ENCODE measurements around the gene RERE. TPM values are rescaled to one million over a fixed set of nuclear protein-coding genes. Genes with fewer than 3 reads are reported as not detected.

The RERE gene
- total RNA-seq, 2 donors from 2014 or later, result 207 to 322 TPM

- Histone ChIP-seq H3K27ac (no peak overlapping the region), H3K4me1 (replicated peaks) (peaks cover 17% of the 10 kb centered on the region), H3K4me3 (no peak overlapping the region), H3K36me3 (no peaks in the 10 kb centered on the region), H3K27me3 (replicated peaks; ENCODE audit: insufficient read depth) (no peaks in the 10 kb centered on the region), H3K9me3 (no peaks in the 10 kb centered on the region)
- intact Hi-C loops (cut with DNase I), result no loop called here
- no peak for DNase-seq (ENCODE audit: low spot score)
- no peak for TF ChIP-seq CTCF (IDR thresholded peaks at IDR 0.05)
- TF ChIP-seq POLR2A (IDR thresholded peaks at IDR 0.05), result no peak
- TF ChIP-seq POLR2AphosphoS5 (IDR thresholded peaks at IDR 0.05), result no peak
- WGBS, result 73% methylated on average over 3 of the region's 3 CpGs
Observed at GRCh38 chr1:8646996-8647395, 170.4 kb downstream of the RERE start.

GRCh38 chr1:8646189-8646588 is 171.3 kb downstream of the RERE start:
- H3K27me3 ChIP-seq (replicated peaks; ENCODE audit: insufficient read depth), result no peaks in the 10 kb centered on the region
- no peaks in the 10 kb centered on the region for H3K9me3 ChIP-seq
- no peak overlapping the region for H3K27ac ChIP-seq
- no peak for DNase-seq (ENCODE audit: low spot score)
- peaks cover 16% of the 10 kb centered on the region for H3K4me1 ChIP-seq (replicated peaks)
- TF ChIP-seq CTCF (IDR thresholded peaks at IDR 0.05) (no peak), POLR2A (IDR thresholded peaks at IDR 0.05) (no peak), POLR2AphosphoS5 (IDR thresholded peaks at IDR 0.05) (no peak)
- no peak overlapping the region for H3K4me3 ChIP-seq
- no peaks in the 10 kb centered on the region for H3K36me3 ChIP-seq
- WGBS, result 91% methylated on average over 6 of the region's 6 CpGs
- intact Hi-C loops (cut with DNase I), result no loop called here

GRCh38 chr1:8643542-8644536 is 173.6 kb downstream of the RERE start:
- peaks cover 14% of the 10 kb centered on the region for H3K4me1 ChIP-seq (replicated peaks)
- H3K36me3 ChIP-seq, result no peaks in the 10 kb centered on the region
- H3K27ac ChIP-seq, result peak overlapping the region in 1 of 2 donors; percentile 32
- H3K4me3 ChIP-seq, result no peak overlapping the region
- peak; percentile 39 for DNase-seq (ENCODE audit: low spot score)
- TF ChIP-seq POLR2AphosphoS5 (IDR thresholded peaks at IDR 0.05) (peak; percentile 73), POLR2A (IDR thresholded peaks at IDR 0.05) (no peak)
- no peaks in the 10 kb centered on the region for H3K9me3 ChIP-seq
- 74% methylated on average over 6 of the region's 6 CpGs for WGBS
- no peaks in the 10 kb centered on the region for H3K27me3 ChIP-seq (replicated peaks; ENCODE audit: insufficient read depth)
- intact Hi-C loops (cut with DNase I), result no loop called here

DNA sequence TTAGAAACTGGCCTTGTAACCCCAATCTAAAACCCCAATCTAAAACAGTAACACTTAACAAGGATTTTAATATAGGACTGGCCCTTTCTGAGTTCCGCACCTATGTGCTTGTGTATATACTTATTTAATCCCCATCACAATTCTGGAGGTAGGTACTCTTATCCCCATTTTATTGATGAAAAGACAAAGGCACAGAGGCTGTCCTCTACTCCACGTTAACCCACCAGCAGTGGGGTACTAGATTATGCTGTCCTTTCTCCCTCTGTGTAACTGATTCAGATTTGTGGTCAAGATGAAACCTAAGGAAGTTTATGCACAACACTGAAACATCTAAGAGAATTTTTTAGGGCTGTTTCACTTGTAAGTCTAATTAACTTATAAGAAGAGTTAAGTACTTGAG is 175.3 kb downstream of the RERE start:
- intact Hi-C loops (cut with DNase I), result no loop called here
- WGBS, result 97% methylated on average over 2 of the region's 2 CpGs
- Histone ChIP-seq H3K36me3 (no peaks in the 10 kb centered on the region), H3K9me3 (no peaks in the 10 kb centered on the region), H3K4me1 (replicated peaks) (peaks cover 14% of the 10 kb centered on the region), H3K4me3 (no peak overlapping the region), H3K27me3 (replicated peaks; ENCODE audit: insufficient read depth) (no peaks in the 10 kb centered on the region), H3K27ac (no peak overlapping the region)
- no peak for TF ChIP-seq POLR2A (IDR thresholded peaks at IDR 0.05)
- TF ChIP-seq CTCF (IDR thresholded peaks at IDR 0.05), result no peak
- no peak for TF ChIP-seq POLR2AphosphoS5 (IDR thresholded peaks at IDR 0.05)
- DNase-seq (ENCODE audit: low spot score), result no peak

- no peak for TF ChIP-seq POLR2AphosphoS5 (IDR thresholded peaks at IDR 0.05)
- no peak for TF ChIP-seq POLR2A (IDR thresholded peaks at IDR 0.05)
- no peak for TF ChIP-seq CTCF (IDR thresholded peaks at IDR 0.05)
Observed at GRCh38 chr1:8641377-8641997, 176.0 kb downstream of the RERE start.

More at GRCh38 chr1:8641377-8641997, 176.0 kb downstream of the RERE start:
- no peak for DNase-seq (ENCODE audit: low spot score)
- H3K4me3 ChIP-seq, result no peak overlapping the region
- no peaks in the 10 kb centered on the region for H3K9me3 ChIP-seq
- intact Hi-C loops (cut with DNase I), result no loop called here
- no peaks in the 10 kb centered on the region for H3K36me3 ChIP-seq
- peaks cover 9% of the 10 kb centered on the region for H3K4me1 ChIP-seq (replicated peaks)
- no peak overlapping the region for H3K27ac ChIP-seq
- WGBS, result 70% methylated on average over 3 of the region's 3 CpGs
- no peaks in the 10 kb centered on the region for H3K27me3 ChIP-seq (replicated peaks; ENCODE audit: insufficient read depth)
